SJCRH30 (cell line): ENCODE measurements around the gene HOXA11. TPM values are rescaled to one million over a fixed set of nuclear protein-coding genes. Genes with fewer than 3 reads are reported as not detected.

Experiments used
- DNase-seq, 2 experiments: peaks; one replicate each; pipeline ENCODE4 v3.0.0-alpha.2; 2015 to 2020
- H3K27ac ChIP-seq: fragments of 250-450 bp; sonication (Bioruptor Pico); 2 replicates; pipeline ENCODE4 v1.5.1; 2020; ENCODE audit warnings: mild to moderate bottlenecking, moderate library complexity
- H3K27me3 ChIP-seq: fragments of 250-450 bp; sonication (Bioruptor Pico); 2 replicates; pipeline ENCODE4 v1.5.1; 2020; ENCODE audit warnings: mild to moderate bottlenecking, moderate library complexity
- H3K36me3 ChIP-seq: fragments of 250-450 bp; sonication (Bioruptor Pico); 2 replicates; pipeline ENCODE4 v1.5.1; 2020; ENCODE audit warnings: mild to moderate bottlenecking, moderate library complexity
- H3K4me1 ChIP-seq: fragments of 250-450 bp; sonication (Bioruptor Pico); 2 replicates; pipeline ENCODE4 v1.5.1; 2020; ENCODE audit warnings: mild to moderate bottlenecking, moderate library complexity
- H3K4me3 ChIP-seq: fragments of 250-450 bp; sonication (Bioruptor Pico); 2 replicates; pipeline ENCODE4 v1.5.1; 2020; ENCODE audit warnings: mild to moderate bottlenecking, moderate library complexity
- H3K9me3 ChIP-seq: fragments of 250-450 bp; sonication (Bioruptor Pico); replicated peaks from 2 replicates; pipeline ENCODE4 v1.5.1; 2020; ENCODE audit warnings: mild to moderate bottlenecking, moderate library complexity
- total RNA-seq: library from RNA; depleted of rRNA; stranded (reverse); fragments of >200 nt; shearing (Covaris generic); gene quantifications from 2 replicates; pipeline ENCODE4 v1.2.3, GENCODE V29; 2014

The HOXA11 gene
- total RNA-seq, 1 experiment from 2014 or later, result 5.8 TPM

DNA sequence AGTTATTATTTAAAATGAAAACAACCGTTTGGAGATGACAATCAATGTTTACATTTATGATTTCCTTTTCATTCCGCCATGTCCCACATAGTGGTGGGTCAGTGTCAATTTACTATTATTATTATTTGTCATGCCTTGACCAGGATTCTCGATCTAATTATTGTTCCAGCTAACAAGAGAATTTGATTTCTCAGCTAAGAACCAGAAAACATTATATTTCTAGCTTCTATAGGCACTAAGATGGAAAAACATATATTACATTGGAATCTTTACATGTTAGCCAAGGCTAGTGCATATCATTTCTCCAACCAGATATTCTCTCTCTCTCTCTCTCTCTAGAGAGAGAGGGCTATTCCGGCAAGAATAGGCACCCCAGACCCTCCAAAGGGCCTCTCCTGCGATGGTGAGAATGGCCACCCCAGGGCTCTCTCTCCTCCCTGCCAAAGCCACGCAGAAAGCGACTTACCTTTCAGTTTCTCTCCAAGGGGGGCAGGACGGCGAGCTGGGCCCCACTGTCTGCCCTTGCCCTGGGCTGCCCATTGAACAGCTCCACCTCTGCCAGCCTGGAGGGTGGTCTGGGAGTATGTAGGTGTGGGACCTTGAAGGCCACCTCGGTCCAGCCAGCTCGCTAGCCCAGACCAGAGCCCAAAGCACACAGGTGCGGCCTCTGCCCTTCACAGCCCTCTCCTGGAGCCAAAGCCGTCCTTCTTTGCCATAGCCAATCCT lies 35.0 kb downstream of the HOXA11 start:
- no peaks in the 10 kb centered on the region for H3K9me3 ChIP-seq
- no peaks in the 10 kb centered on the region for H3K27me3 ChIP-seq
- peak in 1 of 2 experiments; percentile 25 for DNase-seq
- H3K4me3 ChIP-seq, result peak overlapping the region; percentile 64
- H3K27ac ChIP-seq, result peak overlapping the region; percentile 25; the same call in 1 of the 2 replicates
- no peaks in the 10 kb centered on the region for H3K4me1 ChIP-seq
- no peaks in the 10 kb centered on the region for H3K36me3 ChIP-seq

DNA sequence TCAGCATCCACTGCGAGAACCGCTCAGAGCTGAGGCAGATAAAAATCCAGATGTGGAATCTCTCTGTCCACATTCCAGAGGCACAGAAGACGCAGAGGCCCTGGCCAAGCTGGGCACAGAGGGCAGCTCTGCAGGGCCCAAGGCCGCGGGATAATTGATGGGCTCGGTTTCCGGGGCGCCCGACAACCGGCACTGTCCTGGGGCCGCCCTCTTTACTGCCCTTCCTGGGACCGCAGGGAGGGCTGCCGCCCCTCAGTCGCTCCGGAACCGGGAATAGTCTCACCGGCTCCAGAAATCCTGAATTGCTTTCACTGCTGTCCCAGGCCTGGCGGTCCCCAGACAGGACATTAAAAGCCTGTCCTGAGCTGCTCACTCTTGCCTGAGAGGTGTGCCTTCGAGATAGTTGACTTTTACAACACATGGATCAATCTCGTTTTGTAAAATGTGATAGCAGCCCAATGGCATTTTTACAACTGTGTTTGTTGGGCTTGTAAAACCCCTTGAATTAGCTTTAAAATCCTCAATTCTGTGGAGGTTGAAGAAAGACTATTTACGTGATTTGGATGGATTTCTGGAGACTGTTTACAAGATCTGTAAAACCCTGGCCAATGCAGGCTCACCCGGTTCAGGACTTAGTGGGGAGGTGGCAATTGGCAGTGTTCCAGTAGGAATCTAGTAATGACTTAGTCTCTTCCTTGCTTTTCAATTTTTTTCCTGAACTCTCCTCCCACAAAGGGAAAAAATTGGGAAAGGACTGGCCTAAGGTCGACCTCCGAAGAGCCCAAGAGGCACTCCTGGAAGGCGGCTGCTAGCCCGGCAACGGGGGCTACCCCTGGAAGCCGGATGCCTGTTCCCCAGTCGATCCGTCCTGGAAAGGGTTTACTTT lies 36.0 kb downstream of the HOXA11 start:
- Histone ChIP-seq H3K27me3 (no peaks in the 10 kb centered on the region), H3K27ac (no peak overlapping the region; the same call in 1 of the 2 replicates), H3K36me3 (no peaks in the 10 kb centered on the region), H3K4me1 (no peaks in the 10 kb centered on the region), H3K4me3 (peak overlapping the region; percentile 64), H3K9me3 (no peaks in the 10 kb centered on the region)
- no peak for DNase-seq

DNA sequence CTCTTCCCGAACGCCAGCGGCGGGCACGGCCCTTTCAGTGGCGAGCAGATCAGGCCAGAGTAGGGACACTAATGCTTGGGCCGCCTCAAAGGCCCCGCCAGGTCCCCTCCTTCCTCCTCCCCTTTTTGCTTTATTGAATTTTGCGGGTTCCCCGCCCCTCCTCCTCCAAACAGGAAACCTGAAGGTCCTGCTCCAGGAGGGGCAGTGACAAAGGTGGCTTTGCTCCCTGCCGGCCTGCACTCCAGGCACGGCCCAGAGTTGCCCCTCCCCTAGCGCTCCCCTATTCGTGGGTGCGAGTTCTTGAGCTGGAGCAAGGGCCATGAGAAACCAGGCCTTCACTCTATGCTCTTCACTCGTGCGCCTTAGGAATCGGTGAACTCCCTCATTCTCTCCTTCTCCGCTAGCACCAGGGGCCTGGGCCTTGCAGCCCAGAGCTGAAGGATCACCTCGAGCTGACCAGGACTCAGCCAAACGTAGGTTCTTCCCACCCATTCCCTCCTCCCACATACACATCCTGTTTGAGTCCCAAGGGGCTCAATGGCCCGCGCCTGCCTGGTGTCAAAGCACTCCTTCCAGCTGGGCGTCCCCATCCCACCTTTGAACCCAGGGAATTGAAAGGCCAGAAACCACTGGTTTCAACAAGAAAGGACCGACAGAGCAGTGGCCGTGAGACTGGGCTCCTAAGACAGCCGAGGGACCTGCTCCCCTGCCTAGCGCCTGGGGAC lies 36.8 kb downstream of the HOXA11 start:
- no peaks in the 10 kb centered on the region for H3K36me3 ChIP-seq

DNA sequence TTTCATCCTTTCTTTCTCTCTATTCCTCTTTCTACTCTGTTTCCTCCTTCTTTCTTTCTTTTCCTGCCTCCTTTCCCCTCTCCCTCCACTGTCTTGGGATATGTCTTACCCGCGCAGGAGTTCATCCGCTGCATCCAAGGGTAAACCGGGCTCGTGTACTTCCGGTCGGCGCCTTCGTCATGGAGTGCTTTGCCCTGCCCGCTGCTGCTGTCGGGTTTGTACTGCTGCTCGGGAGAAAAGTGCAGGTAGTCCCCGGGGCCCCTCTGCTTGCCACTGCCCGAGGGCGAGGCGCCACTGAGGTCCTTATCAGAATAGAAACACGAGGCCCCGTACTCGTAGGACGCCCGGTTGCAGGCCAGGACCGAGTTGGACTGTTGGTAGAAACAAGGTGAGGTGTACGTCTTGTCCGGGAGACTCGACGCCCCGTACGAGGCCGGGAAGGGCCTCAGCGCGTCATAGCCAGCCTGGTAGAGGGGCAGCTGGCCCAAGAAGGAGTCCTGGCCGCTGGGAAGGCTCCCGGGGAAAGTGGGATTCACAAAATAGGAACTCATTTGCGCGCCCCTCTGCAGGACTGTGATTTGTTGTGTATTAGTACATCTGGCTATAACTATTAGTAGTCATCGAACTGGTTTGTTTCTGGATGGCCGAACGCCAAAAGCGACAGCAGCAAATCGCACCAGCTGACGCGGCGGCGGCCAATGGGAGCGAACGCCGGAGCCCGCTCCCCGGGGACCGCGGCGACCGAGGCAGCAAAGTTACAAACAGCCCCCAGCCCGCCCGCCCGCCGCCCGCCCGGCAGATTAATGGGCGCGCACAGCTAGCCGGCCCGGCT lies 37.6 kb downstream of the HOXA11 start, which contains the start of gene HOXA6:
Gene HOXA6, minus strand, starts transcription at position 576 of the 832 bp plus-strand sequence. Its CDS starts 25 bp downstream, at position 551.
- H3K4me3 ChIP-seq, result no peak within 1 kb of the TSS
- no peaks in the 10 kb centered on the region for H3K27me3 ChIP-seq
- H3K4me1 ChIP-seq, result no peaks in the 10 kb centered on the region
- H3K36me3 ChIP-seq, result no peaks in the 10 kb centered on the region
- H3K9me3 ChIP-seq, result no peaks in the 10 kb centered on the region
- no peak for DNase-seq
- no peak within 1 kb of the TSS for H3K27ac ChIP-seq

More for the DNA sequence above, 36.8 kb downstream of the HOXA11 start:
- Histone ChIP-seq H3K9me3 (no peaks in the 10 kb centered on the region), H3K27me3 (no peaks in the 10 kb centered on the region), H3K4me3 (no peak overlapping the region), H3K4me1 (no peaks in the 10 kb centered on the region), H3K27ac (no peak overlapping the region)
- no peak for DNase-seq

GRCh38 chr7:27146491-27147198 lies 38.4 kb downstream of the HOXA11 start:
- Histone ChIP-seq H3K4me1 (no peaks in the 10 kb centered on the region), H3K4me3 (no peak overlapping the region), H3K27me3 (no peaks in the 10 kb centered on the region), H3K9me3 (no peaks in the 10 kb centered on the region), H3K27ac (no peak overlapping the region), H3K36me3 (no peaks in the 10 kb centered on the region)
- no peak for DNase-seq

DNA sequence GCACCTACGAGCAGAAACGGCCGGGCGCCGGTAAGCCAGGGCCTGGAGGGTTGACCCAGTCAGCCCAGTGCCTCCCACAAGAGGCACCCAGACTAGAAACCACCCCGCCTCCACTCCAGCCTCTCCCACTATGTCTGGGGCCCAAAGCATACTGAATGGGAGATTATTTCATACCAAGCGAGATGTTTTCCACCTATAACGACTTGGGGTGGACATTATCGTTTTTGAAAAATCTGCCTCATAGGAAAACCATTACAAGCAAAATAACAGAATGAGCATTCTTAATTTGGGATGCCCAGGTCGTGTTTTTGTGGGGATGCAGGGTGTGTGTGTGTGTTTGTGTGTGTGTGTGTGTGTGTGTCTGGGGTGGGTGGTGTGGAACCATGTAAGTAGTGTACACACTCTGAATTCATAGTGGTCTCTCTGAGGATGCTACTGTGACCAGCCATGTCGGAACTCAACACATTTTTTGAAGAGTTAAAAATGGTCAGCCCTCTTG lies 39.1 kb downstream of the HOXA11 start:
- Histone ChIP-seq H3K27ac (no peak overlapping the region), H3K36me3 (no peaks in the 10 kb centered on the region), H3K27me3 (no peaks in the 10 kb centered on the region), H3K4me3 (no peak overlapping the region), H3K9me3 (no peaks in the 10 kb centered on the region), H3K4me1 (no peaks in the 10 kb centered on the region)
- no peak for DNase-seq

DNA sequence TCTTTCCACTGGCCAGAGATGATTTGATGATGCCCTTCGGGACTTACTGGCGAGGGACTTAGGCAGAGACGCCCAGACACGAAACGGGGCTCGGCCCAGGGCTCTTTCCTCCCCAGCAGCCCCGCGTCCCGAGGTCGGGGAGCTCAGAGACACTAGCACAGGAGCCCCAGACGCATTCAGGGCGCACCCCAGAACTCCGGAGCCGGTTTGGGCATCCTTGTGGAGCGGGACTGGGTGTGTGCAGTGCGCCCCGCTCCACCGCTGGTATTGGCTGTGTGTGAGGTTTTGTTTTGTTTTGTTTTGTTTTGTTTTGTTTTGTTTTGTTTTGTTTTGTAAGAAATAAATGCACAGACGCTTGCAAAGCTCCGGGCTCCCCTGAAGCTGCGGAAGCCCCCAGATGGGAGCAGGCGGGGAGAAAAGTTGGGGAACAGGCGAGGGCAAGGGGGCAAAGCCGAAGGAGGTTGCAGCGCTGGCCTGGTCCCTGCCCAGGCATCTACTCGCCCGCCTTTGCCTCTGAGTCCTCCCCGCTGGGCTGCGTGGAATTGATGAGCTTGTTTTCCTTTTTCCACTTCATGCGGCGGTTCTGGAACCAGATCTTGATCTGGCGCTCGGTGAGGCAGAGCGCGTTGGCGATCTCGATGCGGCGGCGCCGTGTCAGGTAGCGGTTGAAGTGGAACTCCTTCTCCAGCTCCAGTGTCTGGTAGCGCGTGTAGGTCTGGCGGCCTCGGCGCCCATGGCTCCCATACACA lies 39.7 kb downstream of the HOXA11 start:
- Histone ChIP-seq H3K9me3 (no peaks in the 10 kb centered on the region), H3K4me1 (no peaks in the 10 kb centered on the region), H3K36me3 (no peaks in the 10 kb centered on the region), H3K27ac (no peak overlapping the region), H3K4me3 (no peak overlapping the region), H3K27me3 (no peaks in the 10 kb centered on the region)
- DNase-seq, result no peak

DNA sequence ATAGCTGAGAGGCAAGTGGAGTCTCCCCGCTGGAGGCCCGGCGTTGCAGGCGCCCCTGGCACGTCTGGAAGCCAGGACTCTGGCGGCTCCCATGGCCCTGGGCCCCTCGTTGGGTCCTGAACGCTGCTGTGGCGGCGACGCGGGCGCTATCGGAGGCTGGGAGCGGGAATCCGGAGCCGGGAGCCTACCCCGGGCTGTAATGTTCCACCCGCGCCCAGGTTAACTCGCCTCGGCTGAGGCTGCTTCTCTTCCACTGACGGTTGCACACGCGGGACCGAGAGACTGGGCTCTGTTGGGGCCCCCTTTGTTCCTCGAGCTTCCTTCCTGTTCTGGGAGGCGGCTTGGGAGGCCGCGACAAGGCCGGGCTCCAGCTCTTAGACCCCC lies 40.3 kb downstream of the HOXA11 start:
- Histone ChIP-seq H3K4me1 (no peaks in the 10 kb centered on the region), H3K4me3 (no peak overlapping the region), H3K27me3 (no peaks in the 10 kb centered on the region), H3K27ac (no peak overlapping the region), H3K9me3 (no peaks in the 10 kb centered on the region), H3K36me3 (no peaks in the 10 kb centered on the region)
- DNase-seq, result no peak

- no peak for DNase-seq
- Histone ChIP-seq H3K27me3 (no peaks in the 10 kb centered on the region), H3K4me3 (peak overlapping the region; percentile 73; the same call in 1 of the 2 replicates), H3K36me3 (no peaks in the 10 kb centered on the region), H3K9me3 (no peaks in the 10 kb centered on the region), H3K4me1 (no peaks in the 10 kb centered on the region), H3K27ac (no peak overlapping the region)
These were observed 40.9 kb downstream of the HOXA11 start for GRCh38 chr7:27143950-27144780.

DNA sequence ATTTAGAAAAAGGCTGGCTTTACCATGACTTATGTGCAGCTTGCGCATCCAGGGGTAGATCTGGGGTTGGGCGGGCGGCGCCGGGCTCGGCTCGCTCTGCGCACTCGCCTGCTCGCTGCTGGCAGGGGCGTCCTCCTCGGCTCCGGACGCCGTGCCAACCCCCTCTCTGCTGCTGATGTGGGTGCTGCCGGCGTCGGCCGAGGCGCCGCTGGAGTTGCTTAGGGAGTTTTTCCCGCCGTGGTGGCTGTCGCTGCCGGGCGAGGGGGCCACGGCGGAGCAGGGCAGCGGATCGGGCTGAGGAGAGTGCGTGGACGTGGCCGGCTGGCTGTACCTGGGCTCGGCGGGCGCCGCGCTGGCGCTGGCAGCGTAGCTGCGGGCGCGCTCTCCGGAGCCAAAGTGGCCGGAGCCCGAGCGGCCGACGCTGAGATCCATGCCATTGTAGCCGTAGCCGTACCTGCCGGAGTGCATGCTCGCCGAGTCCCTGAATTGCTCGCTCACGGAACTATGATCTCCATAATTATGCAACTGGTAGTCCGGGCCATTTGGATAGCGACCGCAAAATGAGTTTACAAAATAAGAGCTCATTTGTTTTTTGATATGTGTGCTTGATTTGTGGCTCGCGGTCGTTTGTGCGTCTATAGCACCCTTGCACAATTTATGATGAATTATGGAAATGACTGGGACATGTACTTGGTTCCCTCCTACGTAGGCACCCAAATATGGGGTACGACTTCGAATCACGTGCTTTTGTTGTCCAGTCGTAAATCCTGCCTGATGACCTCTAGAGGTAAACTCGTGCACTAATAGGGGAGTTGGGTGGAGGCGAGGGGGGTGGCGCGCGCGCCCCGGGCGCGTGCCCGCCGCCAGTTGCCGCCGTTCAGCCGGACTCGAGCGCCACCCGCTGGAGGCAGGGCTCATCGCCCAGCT lies 41.7 kb downstream of the HOXA11 start, which contains the start of gene HOXA5:
Gene HOXA5, minus strand, starts transcription at position 659 of the 927 bp plus-strand sequence. Its CDS starts 74 bp downstream, at position 585.
- DNase-seq, result peak; percentile 91 to 95

DNA sequence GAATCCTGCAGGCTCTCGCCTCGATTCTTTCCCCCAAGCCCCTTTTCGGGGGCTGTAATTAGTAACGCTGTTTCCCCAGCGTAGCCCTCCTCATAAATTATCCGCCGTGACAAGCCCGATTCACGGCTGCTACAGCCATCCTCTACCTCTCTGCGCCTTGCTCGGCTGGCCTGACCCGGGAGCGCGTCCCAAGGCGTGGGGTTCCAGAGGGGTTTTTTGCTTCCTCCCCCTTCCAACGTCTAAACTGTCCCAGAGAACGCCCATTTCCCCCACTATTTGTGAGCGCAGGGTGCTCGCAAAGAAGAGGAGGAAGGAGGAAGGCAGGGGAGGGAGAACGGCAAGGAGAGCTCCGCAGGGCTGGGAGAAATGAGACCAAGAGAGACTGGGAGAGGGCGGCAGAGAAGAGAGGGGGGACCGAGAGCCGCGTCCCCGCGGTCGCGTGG lies 42.4 kb downstream of the HOXA11 start:
- Histone ChIP-seq H3K9me3 (no peaks in the 10 kb centered on the region), H3K27me3 (no peaks in the 10 kb centered on the region), H3K27ac (peak overlapping the region; percentile 83), H3K4me3 (peak overlapping the region; percentile 73), H3K36me3 (no peaks in the 10 kb centered on the region), H3K4me1 (peaks cover 2% of the 10 kb centered on the region)
- DNase-seq, result peak in 1 of 2 experiments; percentile 73

More for the DNA sequence above, 41.7 kb downstream of the HOXA11 start, which contains the start of gene HOXA5:
- Histone ChIP-seq H3K27ac (peak within 1 kb of the TSS; percentile 83), H3K4me1 (no peaks in the 10 kb centered on the region), H3K4me3 (peak within 1 kb of the TSS; percentile 73), H3K9me3 (no peaks in the 10 kb centered on the region), H3K27me3 (no peaks in the 10 kb centered on the region), H3K36me3 (no peaks in the 10 kb centered on the region)
